K562 (cell line): ENCODE results near the gene KCNQ4. TPM values are rescaled to one million over a fixed set of nuclear protein-coding genes. Genes with fewer than 3 reads are reported as not detected.

ENCODE experiments used
- ATAC-seq: fragments of 200-7000 bp; cut with Tn5 transposase; 3 replicates; pipeline ENCODE4 v1.9.1; 2020; ENCODE audit warnings: moderate library complexity
- BruUV-seq: library from RNA; stranded (reverse); fragments of 400-500 nt; replicated peaks from 2 replicates; lab custom pipeline; 2021; lab: Mats Ljungman, UMichigan
- CTCF ChIA-PET: fragments of 300-600 bp; formaldehyde crosslinking; extraction: SDS; loops from one replicate; lab custom pipeline; 2021; ENCODE audit warnings: low intra/inter-chr PET ratio; lab: Yijun Ruan, JAX
- POLR2A ChIA-PET: fragments of 300-600, 350-650 bp; sonication (Branson Sonifier 250); formaldehyde crosslinking; extraction: SDS; loops from one replicate; lab custom pipeline; 2021; ENCODE audit warnings: antibody characterized with exemption, inconsistent platforms; lab: Yijun Ruan, JAX
- DNase-seq, 4 experiments: peaks; one replicate each; pipeline versions ENCODE4 v3.0.0 to v3.0.0-alpha.2; 2011 to 2018; ENCODE audit warnings: low spot score in 3 of 4, mixed read lengths in 3 of 4; ENCODE audit errors: extremely low read depth in 1 of 4
- FAIRE-seq: peaks from 2 replicates; lab custom pipeline; 2011; peaks lifted over from hg19 to GRCh38; lab: Jason Lieb, UNC
- H2AFZ ChIP-seq: 2 replicates; pipeline ENCODE4 v1.6.0; 2011; ENCODE audit warnings: low read depth, low read length, control low read depth, inconsistent platforms
- H3K27ac ChIP-seq: fragments of 200-600 bp; 3 replicates; pipeline ENCODE4 v1.8.0; 2011; ENCODE audit warnings: low read depth, mild to moderate bottlenecking, control low read depth, inconsistent platforms, low read length, moderate library complexity, mixed read lengths; ENCODE audit errors: extremely low read depth
- H3K27me3 ChIP-seq, 2 experiments: fragments of 300-600 bp in 1 of 2; 2 replicates in 1 of 2; 3 replicates in 1 of 2; pipeline versions ENCODE4 v1.6.0 to v1.8.0; 2011; ENCODE audit warnings: inconsistent platforms in 2 of 2, low read length in 2 of 2, mild to moderate bottlenecking in 1 of 2, mixed read lengths in 1 of 2, moderate library complexity in 1 of 2; ENCODE audit not compliant: control insufficient read depth in 2 of 2, insufficient read depth in 2 of 2
- H3K36me3 ChIP-seq: fragments of 300-600 bp; 3 replicates; pipeline ENCODE4 v1.8.0; 2011; ENCODE audit warnings: mild to moderate bottlenecking, low read length, inconsistent platforms; ENCODE audit not compliant: control insufficient read depth, insufficient read depth
- H3K4me1 ChIP-seq, 2 experiments: fragments of 200-600 bp in 1 of 2; replicated peaks in 1 of 2; 2 replicates in 1 of 2; 3 replicates in 1 of 2; pipeline versions ENCODE4 v1.5.1 to v1.8.0; 2011; ENCODE audit warnings: inconsistent platforms in 2 of 2, low read length in 2 of 2, mild to moderate bottlenecking in 1 of 2, mixed read lengths in 1 of 2, moderate library complexity in 1 of 2; ENCODE audit not compliant: control insufficient read depth in 2 of 2, insufficient read depth in 2 of 2
- H3K4me2 ChIP-seq: 2 replicates; pipeline ENCODE4 v1.6.1; 2011; ENCODE audit warnings: low read length, control low read depth, inconsistent platforms, mixed read lengths; ENCODE audit not compliant: insufficient read depth
- H3K4me3 ChIP-seq: fragments of 200-600 bp; sonication (generic), shearing (Covaris generic); 2 replicates; pipeline ENCODE4 v1.5.1; 2016; ENCODE audit warnings: control low read depth, inconsistent platforms
- H3K79me2 ChIP-seq: fragments of 200-600 bp; 3 replicates; pipeline ENCODE4 v1.8.0; 2011; ENCODE audit warnings: low read length, inconsistent platforms; ENCODE audit not compliant: control insufficient read depth, insufficient read depth
- H3K9ac ChIP-seq, 2 experiments: 2 replicates each; pipeline versions ENCODE4 v1.6.0 to v1.6.1; 2011; ENCODE audit warnings: low read depth in 2 of 2, low read length in 2 of 2, control low read depth in 1 of 2, inconsistent platforms in 1 of 2, mild to moderate bottlenecking in 1 of 2, mixed read lengths in 1 of 2; ENCODE audit not compliant: insufficient read depth in 1 of 2
- H3K9me1 ChIP-seq: one replicate; pipeline ENCODE4 v1.6.0; 2011; ENCODE audit warnings: inconsistent platforms, mild to moderate bottlenecking, low read length, moderate library complexity; ENCODE audit not compliant: control insufficient read depth, insufficient read depth
- H3K9me3 ChIP-seq: replicated peaks from 2 replicates; pipeline ENCODE4 v1.5.1; 2011; ENCODE audit warnings: low read depth, low read length, inconsistent platforms; ENCODE audit not compliant: control insufficient read depth, insufficient read depth
- H4K20me1 ChIP-seq: replicated peaks from 2 replicates; pipeline ENCODE4 v1.6.1; 2011; ENCODE audit warnings: low read length, inconsistent platforms, mixed read lengths; ENCODE audit not compliant: control insufficient read depth, insufficient read depth
- ATF3 ChIP-seq, 2 experiments: fragments of 450-650 bp in 1 of 2; sonication (generic) in 1 of 2; formaldehyde crosslinking in 1 of 2; IDR thresholded peaks in 1 of 2; conservative IDR thresholded peaks in 1 of 2; 2 replicates each; pipeline versions ENCODE4 v1.6.1 to v1.8.1; 2016 to 2023; ENCODE audit warnings: mild to moderate bottlenecking in 2 of 2, moderate library complexity in 2 of 2, inconsistent platforms in 1 of 2, missing genetic modification reagents in 1 of 2
- ATF7 ChIP-seq: fragments of 450-650 bp; IDR thresholded peaks from 2 replicates; pipeline ENCODE4 v1.7.1; 2014; ENCODE audit warnings: mild to moderate bottlenecking, moderate library complexity
- CEBPG ChIP-seq, 3 experiments: fragments of 200-800 bp in 1 of 3; sonication (Bioruptor generic) in 1 of 3; sonication (generic) in 1 of 3; formaldehyde crosslinking in 1 of 3; IDR thresholded peaks in 2 of 3; conservative IDR thresholded peaks in 1 of 3; 2 replicates each; pipeline versions ENCODE4 v1.6.1 to v1.8.0; 2016 to 2022; ENCODE audit warnings: missing compliant biosample characterization in 2 of 3, missing genetic modification characterization in 2 of 3, mild to moderate bottlenecking in 1 of 3, missing genetic modification reagents in 1 of 3
- KDM1A ChIP-seq, 2 experiments: fragments of 450-650 bp; IDR thresholded peaks; 2 replicates each; pipeline ENCODE4 v1.6.1; 2016; ENCODE audit warnings: mild to moderate bottlenecking in 2 of 2
- MED1 ChIP-seq: sonication (generic); formaldehyde crosslinking; IDR thresholded peaks from 2 replicates; pipeline ENCODE4 v1.8.1; 2023; ENCODE audit warnings: missing genetic modification reagents, borderline replicate concordance
- NCOA4 ChIP-seq: fragments of 450-650 bp; IDR thresholded peaks from 2 replicates; pipeline ENCODE4 v1.6.1; 2018; ENCODE audit warnings: mild to moderate bottlenecking; ENCODE audit not compliant: partially characterized antibody
- PHF21A ChIP-seq: fragments of 450-650 bp; IDR thresholded peaks from 2 replicates; pipeline ENCODE4 v1.6.1; 2017; ENCODE audit warnings: low read depth, borderline replicate concordance
- SNRNP70 ChIP-seq: fragments of 200-400 bp; formaldehyde crosslinking; optimal IDR thresholded peaks from 2 replicates; pipeline ENCODE3; 2017; ENCODE audit warnings: low read depth, low read length
- TFE3 ChIP-seq: fragments of 450-650 bp; formaldehyde crosslinking; IDR thresholded peaks from 2 replicates; pipeline ENCODE4 v1.4.0; 2020; ENCODE audit warnings: mild to moderate bottlenecking, mixed read lengths
- U2AF1 ChIP-seq: fragments of 200-400 bp; formaldehyde crosslinking; optimal IDR thresholded peaks from 2 replicates; pipeline ENCODE3; 2017; ENCODE audit warnings: mild to moderate bottlenecking, low read depth, low read length, moderate library complexity
- USF2 ChIP-seq: sonication (generic); formaldehyde crosslinking; IDR thresholded peaks from 2 replicates; pipeline ENCODE4 v1.5.0; 2020; ENCODE audit warnings: missing genetic modification reagents
- XRCC5 ChIP-seq: fragments of 200-400 bp; formaldehyde crosslinking; IDR thresholded peaks from 2 replicates; pipeline ENCODE4 v1.6.1; 2017; ENCODE audit warnings: low read depth, mild to moderate bottlenecking, low read length
- ZNF384 ChIP-seq: IDR thresholded peaks from 2 replicates; pipeline ENCODE4 v1.6.1; 2012; ENCODE audit warnings: low read depth, low read length, improper control_type of control experiment
- ZNF551 ChIP-seq: fragments of 250-450 bp; sonication (Bioruptor Pico); IDR thresholded peaks from 2 replicates; pipeline ENCODE4 v1.5.0; 2021; ENCODE audit warnings: mild to moderate bottlenecking, moderate library complexity
- in situ Hi-C: fragments of 300-500 bp; cut with MboI; formaldehyde crosslinking; loops from 4 replicates; pipeline ENCODE4 v1.15.0; 2018; ENCODE audit warnings: inconsistent platforms, mixed read lengths
- intact Hi-C: fragments of 100-400 bp; cut with micrococcal nuclease; formaldehyde crosslinking; loops from 2 replicates; pipeline ENCODE4 v1.14.2; 2022
- polyA plus RNA-seq, 8 experiments: library from polyadenylated mRNA; depleted of rRNA in 4 of 8; stranded (reverse) in 5 of 8; unstranded in 3 of 8; fragments of >200 nt; fragmentation: Nextera tagmentation in 2 of 8; fragmentation: Illumina TruSeq in 1 of 8; extraction: Ambion mirVana in 2 of 8; extraction: Trizol in 1 of 8; gene quantifications; 2 replicates each; pipeline versions ENCODE4 v1.2.1 to v1.2.3, GENCODE V29; 2011 to 2014; ENCODE audit warnings: inconsistent platforms in 1 of 8, missing spikeins in 1 of 8
- total RNA-seq, 7 experiments: library from RNA; depleted of rRNA in 6 of 7; stranded (reverse); fragments of >200 nt in 6 of 7; fragmentation: Illumina TruSeq in 2 of 7; extraction: Trizol in 2 of 7; gene quantifications; 2 replicates each; pipeline versions ENCODE4 v1.2.1 to v1.2.3, GENCODE V29; 2011 to 2021; ENCODE audit warnings: low replicate concordance in 1 of 7

The KCNQ4 gene
- total and polyA plus RNA-seq, 9 of the 15 experiments (the other 6 are each of a cell fraction or from before 2014, with no cell fraction given): 0.07 to 4.1 (median 0.79) TPM

- H3K4me1 ChIP-seq: peaks cover 3 to 5% of the 10 kb centered on the region in 2 experiments; a peak in 4 of 5 replicates
- peaks cover 29% of the 10 kb centered on the region for H3K36me3 ChIP-seq
- no peaks in the 10 kb centered on the region for H3K27me3 ChIP-seq
- no peak overlapping the region for H3K4me2 ChIP-seq
- ATAC-seq: no peak
- H3K27ac ChIP-seq: no peak overlapping the region
- in situ Hi-C loops: no loop called here
- no peaks in the 10 kb centered on the region for H3K9me1 ChIP-seq
- ChIA-PET POLR2A (interaction anchor here (0.5 to 1.2 kb wide), 2 partner anchors 12 to 13 kb away, joined by 3 to 4 read pairs; no protein-coding TSS in a partner anchor), CTCF (no interaction called here)
- intact Hi-C loops: no loop called here
- H3K79me2 ChIP-seq: peaks cover 39% of the 10 kb centered on the region
- H3K9me3 ChIP-seq: no peaks in the 10 kb centered on the region
- FAIRE-seq: no peak
- H2AFZ ChIP-seq: no peak overlapping the region
- H3K4me3 ChIP-seq: no peak overlapping the region
- no peaks in the 10 kb centered on the region; the same call in 1 of the 2 replicates for H4K20me1 ChIP-seq
- DNase-seq: no peak
- H3K9ac ChIP-seq: no peak overlapping the region
- no TSS peak for BruUV-seq
- TF ChIP-seq ATF3 (IDR thresholded peaks at IDR 0.05) (peak; percentile 70), ATF3 (CRISPR knock-in tag; conservative IDR thresholded peaks at IDR 0.05) (no peak), KDM1A (IDR thresholded peaks at IDR 0.05) (no peak), CEBPG (CRISPR knock-in tag; IDR thresholded peaks at IDR 0.05) (no peak), CEBPG (tag; conservative IDR thresholded peaks at IDR 0.05 in 1 of 2, IDR thresholded peaks at IDR 0.05 in 1 of 2) (peak in 1 of 2 experiments; percentile 65; a peak in 2 of 4 replicates), U2AF1 (no peak), TFE3 (CRISPR knock-in tag) (peak; percentile 67), ZNF551 (CRISPR knock-in tag) (no peak), ZNF384 (no peak), XRCC5 (no peak), PHF21A (no peak), USF2 (CRISPR knock-in tag) (0 out of 2 replicates have a peak, but pooled peaks have one; percentile 20), NCOA4 (no peak), MED1 (no peak), ATF7 (peak; percentile 16; the same call in 1 of the 2 replicates), SNRNP70 (no peak)
Observed at GRCh38 chr1:40736085-40736531, 47.5 kb upstream of the KCNQ4 start.
